SK-N-DZ (cell line): ENCODE results near the gene ESRRA.
"Not testable (repeated sequence)": the region's sequence is repeated elsewhere in the genome, so short reads cannot be mapped to it uniquely, and the experiment has no call there.

Source experiments
- DNase-seq: peaks from one replicate; pipeline ENCODE4 v3.0.0-alpha.2; 2015; ENCODE audit warnings: low spot score

Gene ESRRA

DNA sequence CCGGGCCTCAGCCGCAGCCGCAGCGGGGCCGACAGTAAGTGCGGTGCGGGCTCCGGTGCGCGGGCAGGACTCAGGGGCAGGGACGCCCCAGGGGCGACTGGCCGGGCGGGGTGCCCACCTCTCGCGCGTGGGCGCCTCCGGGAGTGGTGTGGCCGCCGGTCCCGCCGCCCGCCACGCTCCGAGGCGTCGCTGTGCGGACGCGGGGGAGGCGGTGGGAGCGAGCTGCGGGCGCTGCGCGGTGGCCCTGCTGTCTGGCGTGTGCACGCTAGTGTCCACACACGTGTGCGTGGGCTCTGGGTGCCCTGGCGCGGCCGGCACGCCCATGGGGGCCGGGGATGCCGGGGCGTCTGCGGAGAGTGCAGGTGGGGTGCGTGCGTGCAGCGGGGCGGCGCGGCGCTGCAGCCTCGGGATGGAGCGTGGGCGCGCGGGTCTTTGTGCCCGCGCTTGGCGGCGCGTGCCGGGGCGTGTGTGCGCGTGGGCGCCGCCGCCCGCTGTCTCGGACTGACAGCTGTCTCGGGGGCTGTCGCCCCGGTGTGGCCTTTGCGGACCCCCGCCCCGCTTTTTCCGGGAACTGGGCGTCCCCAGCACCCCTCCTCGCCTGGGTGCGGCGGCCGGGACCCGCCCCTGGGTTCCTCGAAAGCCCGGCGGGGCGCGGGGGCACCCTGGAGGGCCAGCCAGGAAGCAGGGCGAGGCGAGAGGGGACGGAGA, 13.4 kb upstream of the ESRRA start:
- DNase-seq = no peak

DNA sequence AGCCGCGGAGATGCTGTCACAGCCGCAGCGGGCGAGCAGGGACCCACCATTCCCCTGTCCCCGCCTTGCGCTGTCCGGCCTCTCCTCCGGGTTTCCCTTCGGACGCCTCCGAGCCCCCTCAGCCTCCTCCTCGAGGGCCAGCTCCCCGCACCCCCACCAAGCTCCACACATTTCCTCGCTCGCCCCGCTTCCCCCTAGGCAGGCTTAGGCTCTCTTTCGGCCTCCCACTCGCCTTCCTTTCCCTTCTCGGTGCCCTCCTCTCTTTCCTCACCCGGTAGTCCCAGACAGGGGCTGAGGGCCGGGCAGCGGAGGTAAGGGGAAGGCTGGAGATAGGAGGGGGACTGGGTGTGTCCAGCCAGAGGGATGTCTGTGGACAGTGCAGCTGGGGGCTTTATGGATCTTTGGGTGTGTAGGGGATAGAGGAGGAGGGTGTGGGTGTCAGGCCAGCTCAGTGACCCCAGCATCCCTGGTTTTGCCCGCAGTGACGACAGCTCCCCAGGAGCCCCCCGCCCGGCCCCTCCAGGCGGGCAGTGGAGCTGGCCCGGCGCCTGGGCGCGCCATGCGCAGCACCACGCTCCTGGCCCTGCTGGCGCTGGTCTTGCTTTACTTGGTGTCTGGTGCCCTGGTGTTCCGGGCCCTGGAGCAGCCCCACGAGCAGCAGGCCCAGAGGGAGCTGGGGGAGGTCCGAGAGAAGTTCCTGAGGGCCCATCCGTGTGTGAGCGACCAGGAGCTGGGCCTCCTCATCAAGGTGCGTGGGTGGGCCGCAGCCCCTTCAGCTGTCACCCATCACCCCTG, 12.7 kb upstream of the ESRRA start:
- DNase-seq = no peak

DNA sequence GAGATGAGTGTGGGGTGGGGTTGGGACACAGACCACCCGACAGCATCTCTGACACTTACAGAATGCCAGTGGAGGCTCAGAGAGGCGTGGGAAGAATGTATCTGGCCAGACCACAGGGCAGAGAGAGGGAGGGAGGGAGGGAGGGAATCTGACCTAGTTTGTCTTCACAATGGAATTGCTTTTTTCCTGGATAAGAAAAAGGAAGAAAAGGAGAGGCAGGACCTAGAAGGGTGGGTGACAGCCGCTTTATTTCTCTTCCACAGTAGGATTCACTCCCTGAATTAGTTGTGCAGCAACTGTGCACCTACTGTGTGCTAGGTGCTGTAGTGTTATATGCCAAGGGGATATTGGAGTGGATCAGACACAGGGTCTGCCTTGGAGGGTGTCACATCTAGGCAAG, 10.6 kb upstream of the ESRRA start:
- no peak for DNase-seq

DNA sequence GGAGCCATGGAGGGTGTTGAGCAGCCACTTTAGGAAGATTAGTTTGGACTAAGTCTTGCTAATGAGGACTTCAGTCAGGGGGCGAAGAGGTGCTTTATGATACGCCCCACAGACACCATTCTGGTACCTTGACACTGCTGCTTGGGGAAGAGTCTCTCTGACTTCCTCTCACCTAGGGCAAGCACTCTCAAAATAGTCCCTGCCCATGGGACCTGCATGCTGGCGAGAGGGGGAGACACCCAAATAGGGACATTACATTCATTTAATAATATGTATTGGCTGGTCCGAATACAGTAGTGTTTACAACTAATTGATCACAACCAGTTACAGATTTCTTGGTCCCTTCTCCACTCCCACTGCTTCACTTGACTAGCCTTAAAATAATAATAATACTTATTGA, 9.6 kb upstream of the ESRRA start:
- no peak for DNase-seq

DNA sequence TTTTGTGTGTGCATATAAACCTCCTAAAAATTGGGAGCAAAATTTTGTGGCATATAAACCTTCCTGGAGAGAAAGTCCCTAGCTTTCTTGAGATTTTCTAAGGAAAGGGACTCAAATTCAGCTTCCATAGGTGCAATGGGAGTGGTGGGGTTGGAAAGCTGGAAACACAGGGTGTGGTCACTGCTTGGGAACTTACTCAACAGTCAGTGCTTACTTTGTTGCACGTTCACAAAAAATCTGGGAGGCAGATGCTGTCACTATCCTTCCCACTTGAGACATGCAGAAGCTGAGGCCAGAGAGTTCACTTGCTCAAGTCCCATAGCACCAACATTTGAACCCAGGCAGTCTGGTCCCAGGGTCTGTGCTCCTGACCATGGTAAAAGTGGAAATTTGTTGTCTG, 9.1 kb upstream of the ESRRA start:
- DNase-seq = no peak

DNA sequence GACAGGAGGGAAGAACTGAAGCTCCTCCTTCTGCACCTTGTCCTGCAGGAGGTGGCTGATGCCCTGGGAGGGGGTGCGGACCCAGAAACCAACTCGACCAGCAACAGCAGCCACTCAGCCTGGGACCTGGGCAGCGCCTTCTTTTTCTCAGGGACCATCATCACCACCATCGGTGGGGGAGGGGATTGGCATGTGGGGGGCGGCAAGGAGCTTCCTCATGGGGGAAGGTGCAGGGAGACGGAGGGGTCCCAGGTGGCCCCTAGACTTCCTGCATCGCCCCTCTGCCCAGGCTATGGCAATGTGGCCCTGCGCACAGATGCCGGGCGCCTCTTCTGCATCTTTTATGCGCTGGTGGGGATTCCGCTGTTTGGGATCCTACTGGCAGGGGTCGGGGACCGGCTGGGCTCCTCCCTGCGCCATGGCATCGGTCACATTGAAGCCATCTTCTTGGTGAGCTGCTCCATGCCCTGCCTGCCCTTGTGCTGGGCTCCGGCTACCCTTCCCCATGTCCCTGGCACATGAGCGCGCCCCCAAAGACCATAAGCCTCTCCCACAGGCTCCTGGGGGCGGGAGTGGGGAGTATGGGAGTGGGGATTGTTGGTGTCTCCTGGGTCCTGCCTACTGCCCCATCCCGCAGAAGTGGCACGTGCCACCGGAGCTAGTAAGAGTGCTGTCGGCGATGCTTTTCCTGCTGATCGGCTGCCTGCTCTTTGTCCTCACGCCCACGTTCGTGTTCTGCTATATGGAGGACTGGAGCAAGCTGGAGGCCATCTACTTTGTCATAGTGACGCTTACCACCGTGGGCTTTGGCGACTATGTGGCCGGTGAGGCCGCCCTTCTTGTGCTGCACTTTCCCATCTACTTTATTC, 8.3 kb upstream of the ESRRA start:
- DNase-seq = no peak

DNA sequence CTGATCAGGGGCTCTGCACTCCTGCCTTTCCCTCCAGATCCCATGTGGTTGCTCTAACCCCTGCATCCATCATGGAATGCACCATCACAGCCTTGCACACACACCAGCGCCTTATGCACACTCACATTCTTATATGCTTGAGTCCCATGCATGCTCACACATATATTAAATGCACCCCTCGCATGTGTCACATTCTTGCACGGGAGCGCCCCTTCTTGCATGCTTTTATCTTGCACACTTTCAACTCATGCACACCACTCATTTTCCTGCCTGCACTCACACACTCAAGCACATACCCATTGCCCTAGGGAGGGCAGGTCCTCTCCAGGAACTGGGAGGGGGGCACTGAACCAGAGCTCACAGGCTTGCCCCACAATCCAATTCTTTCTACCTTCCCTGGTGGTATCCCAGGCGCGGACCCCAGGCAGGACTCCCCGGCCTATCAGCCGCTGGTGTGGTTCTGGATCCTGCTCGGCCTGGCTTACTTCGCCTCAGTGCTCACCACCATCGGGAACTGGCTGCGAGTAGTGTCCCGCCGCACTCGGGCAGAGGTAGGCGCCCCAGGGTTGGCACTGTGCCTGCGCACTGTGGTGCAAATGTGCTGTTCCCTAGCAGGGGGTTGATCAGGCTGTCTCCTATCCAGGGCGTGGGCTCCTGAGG, 7.5 kb upstream of the ESRRA start:
- no peak for DNase-seq

DNA sequence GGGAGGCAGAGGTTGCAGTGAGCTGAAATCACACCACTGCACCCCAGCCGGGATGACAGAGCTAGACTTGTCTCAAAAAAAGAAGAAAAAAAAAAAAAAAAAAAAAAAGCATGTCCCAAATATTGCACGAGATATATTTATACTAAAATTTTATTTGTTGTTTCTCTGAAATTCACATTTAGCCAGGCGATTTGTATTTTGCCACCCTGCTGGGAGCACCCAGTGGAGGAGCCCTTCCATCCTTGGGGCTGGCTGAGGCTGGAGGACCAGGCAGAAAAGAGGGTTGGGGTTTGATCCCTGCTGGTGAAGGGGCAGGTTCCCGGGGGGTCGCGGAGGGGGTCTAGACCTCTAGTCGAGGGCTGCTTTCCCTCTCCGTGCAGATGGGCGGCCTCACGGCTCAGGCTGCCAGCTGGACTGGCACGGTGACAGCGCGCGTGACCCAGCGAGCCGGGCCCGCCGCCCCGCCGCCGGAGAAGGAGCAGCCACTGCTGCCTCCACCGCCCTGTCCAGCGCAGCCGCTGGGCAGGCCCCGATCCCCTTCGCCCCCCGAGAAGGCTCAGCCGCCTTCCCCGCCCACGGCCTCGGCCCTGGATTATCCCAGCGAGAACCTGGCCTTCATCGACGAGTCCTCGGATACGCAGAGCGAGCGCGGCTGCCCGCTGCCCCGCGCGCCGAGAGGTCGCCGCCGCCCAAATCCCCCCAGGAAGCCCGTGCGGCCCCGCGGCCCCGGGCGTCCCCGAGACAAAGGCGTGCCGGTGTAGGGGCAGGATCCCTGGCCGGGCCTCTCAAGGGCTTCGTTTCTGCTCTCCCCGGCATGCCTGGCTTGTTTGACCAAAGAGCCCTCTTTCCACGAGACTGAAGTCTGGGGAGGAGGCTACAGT, 6.1 kb upstream of the ESRRA start:
- no peak for DNase-seq

DNA sequence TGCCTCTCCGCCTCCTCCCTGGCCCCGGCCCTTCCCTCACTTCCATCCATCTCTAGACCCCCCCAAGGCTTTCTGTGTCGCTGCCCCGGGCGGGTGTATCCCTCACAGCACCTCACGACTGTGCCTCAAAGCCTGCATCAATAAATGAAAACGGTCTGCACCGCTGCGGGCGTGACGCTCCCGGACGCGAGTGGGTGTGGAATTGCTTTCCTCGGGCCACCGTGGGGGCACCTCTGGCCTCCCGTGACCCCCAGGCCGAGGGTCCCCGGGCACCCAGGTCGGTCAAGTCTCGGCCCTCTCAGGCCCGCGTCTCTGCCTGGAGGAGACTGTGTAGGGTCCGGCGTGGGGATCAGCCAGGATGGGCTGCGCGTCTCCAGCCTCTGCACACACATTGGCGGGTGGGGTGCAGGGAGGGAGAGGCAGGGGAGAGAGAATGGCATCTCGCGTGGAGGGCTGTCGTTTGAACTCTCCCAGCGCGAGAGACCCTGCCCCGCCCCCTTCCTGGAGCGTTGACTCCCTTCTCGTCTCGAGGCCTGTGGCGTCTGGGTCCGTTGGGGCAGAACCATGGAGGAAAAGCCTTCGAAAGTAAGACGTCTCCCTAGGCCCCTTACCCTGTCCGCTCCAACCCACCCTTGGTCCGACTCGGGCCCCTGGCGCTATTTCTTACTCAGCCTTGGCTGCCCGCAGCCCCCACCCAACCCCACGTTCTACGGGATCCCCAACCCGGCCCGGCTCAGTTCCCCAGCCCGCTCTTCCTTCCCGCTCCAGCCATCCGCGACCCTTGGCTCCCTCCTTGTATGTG, 5.3 kb upstream of the ESRRA start, which contains the start of gene CATSPERZ:
Gene CATSPERZ, plus strand, starts transcription at position 512 of the 802 bp plus-strand sequence. Its CDS starts 53 bp downstream, at position 565.
- DNase-seq = no peak

DNA sequence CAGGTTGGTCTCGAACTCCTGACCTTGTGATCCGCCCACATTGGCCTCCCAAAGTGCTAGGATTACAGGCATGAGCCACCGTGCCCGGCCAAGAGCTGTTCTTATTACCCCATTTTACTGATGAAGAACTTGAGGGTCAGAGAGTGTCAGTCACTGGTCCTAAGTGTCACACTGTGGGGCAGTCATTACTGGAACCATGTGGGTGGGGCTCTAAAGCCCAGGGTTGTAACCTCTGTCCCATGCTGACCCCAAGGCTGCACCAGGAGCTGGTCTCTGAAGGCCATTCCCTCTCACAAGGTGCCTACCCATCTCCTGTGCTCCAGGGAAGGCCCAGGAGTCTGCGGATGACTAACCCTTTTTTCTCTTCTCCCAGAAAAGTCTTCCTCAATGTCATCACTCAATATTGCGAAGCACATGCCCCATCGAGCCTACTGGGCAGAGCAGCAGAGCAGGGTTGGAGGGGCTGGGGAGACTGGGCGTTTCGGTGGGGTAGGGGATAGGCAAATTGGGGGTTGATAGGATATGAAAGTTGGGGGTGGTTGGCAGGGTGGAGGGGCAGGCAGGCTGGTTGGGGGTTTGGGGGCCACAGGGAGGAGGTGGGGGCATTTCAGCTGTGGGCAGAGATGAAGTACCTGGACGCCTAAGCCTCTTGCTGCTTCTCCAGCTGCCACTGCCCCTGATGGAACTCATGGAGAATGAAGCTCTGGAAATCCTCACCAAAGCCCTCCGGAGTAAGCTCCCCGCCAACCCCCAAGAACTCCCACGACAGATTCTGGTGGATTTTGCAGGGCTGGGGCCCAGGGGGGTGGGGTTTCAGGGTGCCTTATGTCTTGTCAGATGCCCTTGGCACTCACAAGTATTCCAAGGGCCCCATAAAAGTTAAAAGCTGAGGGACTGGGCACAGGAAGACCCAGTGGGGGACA, 2.0 kb upstream of the ESRRA start:
- no peak for DNase-seq

DNA sequence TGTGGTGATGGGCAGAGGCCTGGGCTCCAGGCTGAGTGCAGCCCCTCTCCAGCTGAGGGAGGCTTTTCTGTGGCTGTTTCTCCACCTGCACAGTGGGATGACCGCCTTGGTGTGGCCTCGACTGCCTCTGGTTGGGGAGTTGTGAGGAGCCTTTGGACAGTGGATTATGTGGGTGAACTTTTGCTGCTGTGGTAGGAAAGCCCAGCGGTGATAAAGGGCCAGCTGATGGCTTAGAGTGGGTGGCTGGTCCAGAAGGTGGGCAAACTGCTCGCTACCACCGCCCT, 1.4 kb upstream of the ESRRA start:
- DNase-seq = no peak

DNA sequence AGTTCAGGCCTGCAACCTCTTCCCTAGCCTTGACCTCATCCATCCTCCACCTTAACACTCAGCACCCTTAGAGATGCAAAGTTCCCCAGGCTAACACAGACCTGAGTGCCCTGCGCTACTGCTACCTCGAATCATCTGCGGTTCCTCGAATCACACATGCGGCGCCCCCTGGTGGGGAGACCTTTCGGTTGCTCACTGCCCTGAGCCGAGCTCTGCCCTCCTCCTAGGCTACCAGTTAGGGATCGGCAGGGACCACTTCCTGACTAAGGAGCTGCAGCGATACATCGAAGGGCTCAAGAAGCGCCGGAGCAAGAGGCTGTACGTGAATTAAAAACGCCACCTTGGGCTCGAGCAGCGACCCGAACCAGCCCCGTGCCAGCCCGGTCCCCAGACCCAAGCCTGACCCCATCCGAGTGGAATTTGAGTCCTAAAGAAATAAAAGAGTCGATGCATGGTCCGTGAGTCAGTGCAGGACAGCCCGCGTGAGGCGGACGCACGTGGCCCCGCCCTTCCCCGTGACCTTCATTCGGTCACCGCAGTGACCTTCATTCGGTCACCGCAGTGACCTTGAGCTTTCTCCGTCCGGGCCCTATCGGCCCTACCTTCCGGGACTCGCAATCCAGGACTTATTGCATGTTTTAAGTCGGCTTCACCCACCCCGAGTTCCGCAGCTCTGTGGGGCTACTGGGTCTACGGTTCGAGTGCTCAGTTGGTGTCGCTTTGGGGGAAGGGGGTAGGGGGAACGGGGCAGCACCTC, 830 bp upstream of the ESRRA start:
- peak; percentile 92 for DNase-seq

DNA sequence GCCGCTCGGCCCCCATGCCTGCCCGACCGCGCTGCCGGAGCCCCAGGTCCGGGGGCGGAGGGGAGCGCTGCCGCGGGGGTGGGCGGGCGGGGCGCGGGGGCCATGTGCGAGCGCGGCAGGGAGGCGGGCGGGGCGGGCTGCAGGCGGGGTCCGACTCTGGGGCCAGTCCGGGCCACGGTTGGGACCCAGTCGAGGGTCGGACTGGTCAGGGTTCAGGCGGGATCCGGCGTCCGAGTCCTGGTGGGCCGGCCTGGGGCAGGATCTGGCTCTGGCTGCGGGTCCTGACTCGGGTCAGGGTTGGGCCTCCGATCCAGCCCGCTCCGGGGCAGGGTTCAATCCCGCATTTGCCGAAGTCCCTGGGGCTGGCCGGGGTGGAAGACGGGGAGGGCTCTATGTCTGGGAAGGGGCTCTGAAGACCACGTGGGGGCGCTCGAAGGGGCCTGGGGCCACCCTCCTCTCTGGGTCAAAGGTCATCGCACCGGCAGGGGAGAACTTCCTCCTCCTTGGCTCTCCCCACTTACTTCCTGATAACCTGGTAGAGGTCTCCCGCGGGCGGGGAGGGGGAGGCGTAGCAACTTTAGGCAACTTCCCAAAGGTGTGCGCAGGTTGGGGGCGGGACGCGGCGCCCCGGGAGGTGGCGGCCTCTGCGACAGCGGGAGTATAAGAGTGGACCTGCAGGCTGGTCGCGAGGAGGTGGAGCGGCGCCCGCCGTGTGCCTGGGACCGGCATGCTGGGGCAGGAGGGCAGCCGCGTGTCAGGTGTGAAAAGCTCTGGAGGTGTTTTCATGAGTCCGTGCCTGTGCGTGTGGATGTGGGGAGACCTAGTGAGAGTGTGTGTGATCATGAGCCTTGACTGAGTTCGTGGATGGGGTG, 603 bp downstream of the ESRRA start:
- peak; percentile 82 for DNase-seq

DNA sequence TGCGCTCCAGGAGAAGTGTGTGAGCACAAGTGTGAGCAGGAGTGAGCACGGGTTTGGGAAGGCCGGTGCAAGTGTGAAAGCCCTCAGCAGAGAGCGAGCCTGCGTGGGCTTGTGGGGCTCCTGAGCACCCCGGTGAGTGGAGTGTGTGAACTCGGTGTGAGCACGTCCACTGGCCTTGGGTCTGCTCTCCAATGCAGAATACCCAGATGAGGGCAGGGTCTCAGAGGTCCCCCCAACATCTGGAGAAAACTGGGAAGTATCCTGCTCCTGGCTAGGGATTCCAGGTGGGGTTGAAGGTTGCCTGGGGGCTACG, 1.2 kb downstream of the ESRRA start:
- DNase-seq = no peak

DNA sequence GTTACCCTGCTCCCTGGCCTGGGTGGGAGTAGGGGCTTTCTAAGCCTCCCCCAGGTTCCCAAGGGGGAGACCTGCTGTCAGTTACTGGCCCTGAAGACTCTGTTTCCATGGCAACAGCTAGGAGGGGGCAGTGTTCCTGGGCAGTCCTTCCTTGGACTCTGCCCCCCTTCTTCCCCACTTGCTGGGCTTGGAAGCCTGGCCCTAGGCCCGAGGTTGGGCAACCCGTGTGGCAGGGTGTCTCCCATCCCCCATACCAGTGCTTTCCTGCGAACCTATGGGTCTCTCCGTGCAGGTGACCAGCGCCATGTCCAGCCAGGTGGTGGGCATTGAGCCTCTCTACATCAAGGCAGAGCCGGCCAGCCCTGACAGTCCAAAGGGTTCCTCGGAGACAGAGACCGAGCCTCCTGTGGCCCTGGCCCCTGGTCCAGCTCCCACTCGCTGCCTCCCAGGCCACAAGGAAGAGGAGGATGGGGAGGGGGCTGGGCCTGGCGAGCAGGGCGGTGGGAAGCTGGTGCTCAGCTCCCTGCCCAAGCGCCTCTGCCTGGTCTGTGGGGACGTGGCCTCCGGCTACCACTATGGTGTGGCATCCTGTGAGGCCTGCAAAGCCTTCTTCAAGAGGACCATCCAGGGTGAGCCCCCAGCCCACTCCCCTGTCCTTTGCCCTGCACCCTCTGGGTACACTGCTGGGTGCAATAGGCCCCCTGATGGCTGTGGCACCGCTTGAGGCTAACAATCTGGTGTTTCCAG, 1.7 kb downstream of the ESRRA start:
- DNase-seq = no peak

DNA sequence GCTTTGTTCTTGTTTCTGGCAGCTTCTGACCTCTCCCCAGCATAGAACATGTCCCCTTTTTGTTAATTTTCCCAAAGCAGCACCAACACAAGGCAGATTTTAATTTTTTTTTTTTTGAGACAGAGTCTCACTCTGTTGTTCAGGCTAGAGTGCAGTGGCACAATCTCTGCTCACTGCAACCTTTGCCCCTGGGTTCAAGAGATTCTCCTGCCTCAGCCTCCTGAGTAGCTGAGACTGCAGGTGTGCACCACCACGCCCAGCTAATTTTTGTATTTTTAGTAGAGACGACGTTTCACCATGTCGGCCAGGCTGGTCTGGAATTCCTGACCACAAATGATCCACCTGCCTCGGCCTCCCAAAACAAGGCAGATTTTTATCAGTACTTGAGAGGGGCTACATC, 2.5 kb downstream of the ESRRA start:
- not testable (repeated sequence) for DNase-seq

DNA sequence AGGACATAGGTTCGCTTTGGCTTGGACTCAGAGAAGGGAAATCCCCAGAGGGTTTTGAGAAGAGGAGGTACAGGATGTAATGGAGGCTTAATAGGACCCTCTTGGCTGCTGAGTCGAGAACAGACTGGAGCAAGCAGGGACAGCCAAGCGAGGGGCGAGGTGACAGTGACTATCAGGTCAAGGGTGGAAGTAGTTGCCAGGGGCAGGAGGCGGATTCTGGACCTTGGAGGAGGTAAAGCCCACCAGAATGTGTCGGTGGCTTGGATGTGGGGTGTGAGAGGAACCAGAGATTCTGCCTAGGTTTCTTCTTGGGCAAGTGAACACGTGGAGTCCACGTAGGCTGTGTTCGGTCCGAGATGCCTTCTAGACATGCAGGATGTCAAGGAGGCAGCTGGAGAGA, 7.6 kb downstream of the ESRRA start:
- DNase-seq = no peak
